Uterus (tissue), 2 donors: ENCODE measurements around the gene RAB5B.
A peak's percentile ranks its signal among the peaks of the same experiment; 100 is the strongest.

Experiments
- CTCF ChIP-seq, 4 experiments: fragments of 200-600 bp in 2 of 4; fragments of 450-650 bp in 2 of 4; sonication (generic) in 2 of 4; IDR thresholded peaks; one replicate each; pipeline ENCODE4 v1.5.1; 2016 to 2019; ENCODE audit warnings: antibody characterized with exemption in 4 of 4, mild to moderate bottlenecking in 2 of 4, moderate library complexity in 1 of 4
- POLR2A ChIP-seq, 2 donors: fragments of 450-650 bp; IDR thresholded peaks; one replicate each; pipeline ENCODE4 v1.6.1; 2016; ENCODE audit warnings: antibody characterized with exemption in 2 of 2, mild to moderate bottlenecking in 1 of 2, moderate library complexity in 1 of 2

- peak; percentile 96 to 98 for TF ChIP-seq POLR2A (IDR thresholded peaks at IDR 0.05)
- peak in 1 of 4 experiments; percentile 34 for TF ChIP-seq CTCF (IDR thresholded peaks at IDR 0.05)
Measured at GRCh38 chr12:55973599-55974307, at the start of gene RAB5B.
